Common myeloid progenitor, CD34-positive (primary cell): Measurements from ENCODE around the gene NDUFS7.
A peak's percentile ranks its signal among the peaks of the same experiment; 100 is the strongest.

ENCODE experiments used
- CTCF ChIA-PET: fragments of 350-600 bp; sonication (Branson Sonifier 250); formaldehyde crosslinking; loops from one replicate; lab custom pipeline; 2021; ENCODE audit warnings: antibody characterized with exemption; lab: Charles Lee
- POLR2A ChIA-PET: fragments of 350-600 bp; sonication (Branson Sonifier 250); formaldehyde crosslinking; loops from one replicate; lab custom pipeline; 2021; ENCODE audit warnings: antibody characterized with exemption; lab: Charles Lee
- DNase-seq, 3 donors: peaks; one replicate each; pipeline versions ENCODE4 v3.0.0 to v3.0.0-alpha.2; 2013
- H3K27ac ChIP-seq, 2 experiments: 1 replicate in 1 of 2; 2 replicates in 1 of 2; pipeline ENCODE4 v1.7.0; 2013; ENCODE audit warnings: inconsistent platforms in 2 of 2, low read length in 2 of 2, mild to moderate bottlenecking in 2 of 2, low read depth in 1 of 2, moderate library complexity in 1 of 2; ENCODE audit not compliant: severe bottlenecking in 2 of 2, insufficient read depth in 1 of 2, poor library complexity in 1 of 2
- H3K27me3 ChIP-seq, 5 experiments: replicated peaks in 2 of 5; 1 replicate in 3 of 5; 2 replicates in 2 of 5; pipeline versions ENCODE4 v1.6.1 to v1.7.0; 2013; ENCODE audit warnings: low read length in 4 of 5, mild to moderate bottlenecking in 2 of 5, moderate library complexity in 2 of 5, inconsistent platforms in 1 of 5; ENCODE audit not compliant: insufficient read depth in 5 of 5, control insufficient read depth in 4 of 5
- H3K36me3 ChIP-seq, 4 experiments: 1 replicate in 2 of 4; 2 replicates in 2 of 4; pipeline versions ENCODE4 v1.6.1 to v1.7.0; 2013; ENCODE audit warnings: low read length in 3 of 4, control low read depth in 1 of 4, mild to moderate bottlenecking in 1 of 4; ENCODE audit not compliant: control insufficient read depth in 4 of 4, insufficient read depth in 4 of 4
- H3K4me1 ChIP-seq, 4 experiments: 1 replicate in 3 of 4; 2 replicates in 1 of 4; pipeline versions ENCODE4 v1.6.1 to v1.7.1; 2013; ENCODE audit warnings: low read length in 3 of 4, mild to moderate bottlenecking in 3 of 4, control low read depth in 1 of 4, inconsistent platforms in 1 of 4, moderate library complexity in 1 of 4; ENCODE audit not compliant: control insufficient read depth in 4 of 4, insufficient read depth in 4 of 4; ENCODE audit errors: control extremely low read depth in 1 of 4
- H3K4me3 ChIP-seq, 7 experiments: 1 replicate in 4 of 7; 2 replicates in 3 of 7; pipeline versions ENCODE4 v1.5.1 to v1.7.0; 2013; ENCODE audit warnings: mild to moderate bottlenecking in 7 of 7, low read length in 6 of 7, moderate library complexity in 6 of 7, inconsistent platforms in 2 of 7, low read depth in 2 of 7, control low read depth in 1 of 7; ENCODE audit not compliant: insufficient read depth in 4 of 7, control insufficient read depth in 1 of 7; ENCODE audit errors: extremely low read depth in 1 of 7
- H3K9me3 ChIP-seq, 5 experiments: 1 replicate in 4 of 5; 2 replicates in 1 of 5; pipeline versions ENCODE4 v1.6.1 to v1.7.1; 2013; ENCODE audit warnings: low read length in 4 of 5, mild to moderate bottlenecking in 2 of 5, inconsistent platforms in 1 of 5, low read depth in 1 of 5, moderate library complexity in 1 of 5; ENCODE audit not compliant: control insufficient read depth in 4 of 5, insufficient read depth in 2 of 5; ENCODE audit errors: control extremely low read depth in 1 of 5
- WGBS: methylation state at CpG from one replicate; pipeline ENCODE4 v1.1.5; 2013; ENCODE audit not compliant: insufficient coverage; 5-methylcytosine and 5-hydroxymethylcytosine counted together

The NDUFS7 gene

DNA sequence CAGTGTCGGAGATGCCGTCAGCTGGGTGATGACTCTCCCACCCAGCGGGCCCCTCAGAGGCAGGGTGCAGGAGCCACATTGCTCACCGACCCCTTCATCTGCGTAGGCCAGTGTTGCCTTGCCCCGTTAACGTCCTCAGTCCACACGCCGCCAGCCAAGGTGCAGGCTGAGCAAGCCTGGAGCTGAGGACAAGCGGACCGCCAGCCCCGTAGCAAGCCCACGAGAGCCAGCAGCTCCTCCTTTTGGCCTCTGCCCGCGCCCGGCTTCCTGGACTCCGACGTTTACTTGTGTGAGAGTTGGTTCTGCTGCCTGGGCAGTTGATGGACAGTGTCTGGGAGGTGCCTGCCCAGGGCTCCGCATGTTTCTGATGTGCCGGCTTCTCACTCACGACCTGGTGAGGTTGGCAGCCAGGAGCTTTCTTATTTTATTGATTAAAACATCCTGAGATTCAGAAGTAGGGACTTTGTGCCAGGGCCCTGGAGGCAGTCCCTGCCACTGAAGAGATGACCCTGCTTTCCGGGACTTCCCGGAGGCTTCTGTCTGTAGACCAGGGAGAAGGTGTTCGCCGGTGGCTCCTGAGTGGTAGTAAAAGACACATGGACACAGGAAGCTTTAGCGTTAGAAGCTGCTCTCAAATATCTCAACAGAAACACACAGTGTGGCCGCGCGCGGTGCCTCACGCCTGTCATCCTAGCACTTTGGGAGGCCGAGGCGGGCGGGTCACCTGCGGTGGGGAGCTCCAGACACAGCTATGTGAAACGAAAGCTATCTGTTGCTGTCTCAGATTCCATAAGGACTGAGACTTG lies 29.5 kb downstream of the NDUFS7 start:
- ChIA-PET CTCF (interaction anchor here (1.1 to 1.7 kb wide), 4 partner anchors 31 to 58 kb away, joined by 3 to 6 read pairs (median 4); no protein-coding TSS in a partner anchor), POLR2A (interaction anchor here (0.9 kb wide), 1 partner anchor 25 kb away, joined by 4 read pairs; the partner anchor contains the start of gene RPS15)
- 88% methylated on average over 33 of the region's 36 CpGs for WGBS
- no peak overlapping the region for H3K4me3 ChIP-seq
- H3K4me1 ChIP-seq = peaks cover 0 to 54% (median 44%) of the 10 kb centered on the region in 4 experiments
- DNase-seq = no peak
- peak overlapping the region in 1 of 2 experiments; percentile 23 for H3K27ac ChIP-seq
- H3K9me3 ChIP-seq = no peaks in the 10 kb centered on the region
- peaks cover 2 to 83% (median 26%) of the 10 kb centered on the region in 4 experiments for H3K36me3 ChIP-seq
- no peaks in the 10 kb centered on the region for H3K27me3 ChIP-seq

- no peak for DNase-seq
- Histone ChIP-seq H3K36me3 (peaks cover 4 to 86% (median 42%) of the 10 kb centered on the region in 4 experiments), H3K4me3 (peak overlapping the region in 2 of 7 experiments; percentile 25 to 49), H3K9me3 (no peaks in the 10 kb centered on the region), H3K27me3 (no peaks in the 10 kb centered on the region), H3K27ac (peak overlapping the region in 1 of 2 experiments; percentile 57), H3K4me1 (peaks cover 0 to 27% (median 19%) of the 10 kb centered on the region in 4 experiments)
- whole genome bisulfite sequencing = 84% methylated on average over 24 of the region's 28 CpGs
- CTCF ChIA-PET = interaction anchor here (1.0 to 1.9 kb wide), 4 partner anchors 14 to 20 kb away, joined by 3 to 6 read pairs (median 4); no protein-coding TSS in a partner anchor
- POLR2A ChIA-PET = no interaction called here
Measured at GRCh38 chr19:1416014-1416841, 32.5 kb downstream of the NDUFS7 start.

DNA sequence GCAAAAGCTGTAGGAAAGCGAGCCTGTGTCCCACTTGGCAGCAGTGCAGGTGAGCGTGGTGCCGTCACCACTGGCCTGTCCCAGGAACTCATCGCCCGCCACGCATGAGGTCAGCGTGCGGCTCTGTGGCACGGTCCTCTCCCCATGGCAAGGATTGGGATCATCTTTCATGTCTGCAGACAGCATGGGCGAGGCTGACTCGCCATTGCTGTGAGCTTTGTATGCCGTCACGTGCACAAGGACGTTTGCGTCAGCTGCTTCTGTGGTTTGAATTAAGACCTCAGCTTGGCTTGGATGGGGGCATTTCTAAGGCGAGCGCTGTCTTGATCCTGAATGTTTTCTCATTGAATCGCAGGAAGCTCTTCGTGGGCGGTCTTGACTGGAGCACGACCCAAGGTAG lies 33.4 kb downstream of the NDUFS7 start:
- Histone ChIP-seq H3K9me3 (no peaks in the 10 kb centered on the region), H3K4me3 (no peak overlapping the region), H3K27me3 (no peaks in the 10 kb centered on the region), H3K27ac (no peak overlapping the region), H3K36me3 (peaks cover 8 to 87% (median 50%) of the 10 kb centered on the region in 4 experiments), H3K4me1 (peaks cover 0 to 22% (median 17%) of the 10 kb centered on the region in 4 experiments)
- no peak for DNase-seq
- WGBS = 95% methylated on average over 21 of the region's 21 CpGs
- POLR2A ChIA-PET = no interaction called here
- CTCF ChIA-PET = interaction anchor here (1.0 to 1.9 kb wide), 4 partner anchors 14 to 19 kb away, joined by 3 to 6 read pairs (median 4); no protein-coding TSS in a partner anchor

- DNase-seq = no peak
- Histone ChIP-seq H3K4me1 (peaks cover 0 to 21% (median 17%) of the 10 kb centered on the region in 4 experiments), H3K27me3 (no peaks in the 10 kb centered on the region), H3K36me3 (peaks cover 13 to 87% (median 55%) of the 10 kb centered on the region in 4 experiments), H3K27ac (no peak overlapping the region), H3K4me3 (no peak overlapping the region), H3K9me3 (no peaks in the 10 kb centered on the region)
- ChIA-PET CTCF (interaction anchor here (0.9 to 1.9 kb wide), 3 partner anchors 8 to 19 kb away, joined by 3 to 6 read pairs (median 3); no protein-coding TSS in a partner anchor), POLR2A (interaction anchor here (0.6 to 0.9 kb wide), 2 partner anchors 15 to 878 kb away, joined by 3 to 5 read pairs; no protein-coding TSS in a partner anchor)
- WGBS = 90% methylated on average over 22 of the region's 30 CpGs
Measured at GRCh38 chr19:1417681-1418495, 34.2 kb downstream of the NDUFS7 start.

DNA sequence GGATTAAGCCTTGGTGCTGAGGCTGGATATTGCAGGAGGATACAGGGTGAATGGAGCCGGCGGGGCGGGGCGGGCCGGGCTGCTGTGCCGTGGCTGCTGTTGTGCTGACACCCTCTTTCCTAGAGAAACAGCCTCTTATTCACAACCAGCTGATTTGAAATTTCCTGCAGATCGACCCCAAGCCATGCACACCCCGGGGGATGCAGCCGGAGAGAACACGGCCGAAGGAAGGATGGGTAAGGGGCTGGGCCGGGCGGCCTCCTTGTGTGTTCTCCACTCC lies 34.7 kb downstream of the NDUFS7 start:
- ChIA-PET CTCF (interaction anchor here (0.9 kb wide), 1 partner anchor 9 kb away, joined by 3 read pairs; no protein-coding TSS in a partner anchor), POLR2A (interaction anchor here (0.6 to 0.9 kb wide), 3 partner anchors 15 to 878 kb away, joined by 3 to 5 read pairs (median 3); no protein-coding TSS in a partner anchor)
- Histone ChIP-seq H3K36me3 (peaks cover 16 to 87% (median 57%) of the 10 kb centered on the region in 4 experiments), H3K27me3 (no peaks in the 10 kb centered on the region), H3K9me3 (no peaks in the 10 kb centered on the region), H3K4me3 (no peak overlapping the region), H3K27ac (no peak overlapping the region), H3K4me1 (peaks cover 0 to 21% (median 17%) of the 10 kb centered on the region in 4 experiments)
- DNase-seq = no peak
- 96% methylated on average over 8 of the region's 13 CpGs for whole genome bisulfite sequencing
